ENCODE results near the gene AHNAK.

The AHNAK gene

DNA sequence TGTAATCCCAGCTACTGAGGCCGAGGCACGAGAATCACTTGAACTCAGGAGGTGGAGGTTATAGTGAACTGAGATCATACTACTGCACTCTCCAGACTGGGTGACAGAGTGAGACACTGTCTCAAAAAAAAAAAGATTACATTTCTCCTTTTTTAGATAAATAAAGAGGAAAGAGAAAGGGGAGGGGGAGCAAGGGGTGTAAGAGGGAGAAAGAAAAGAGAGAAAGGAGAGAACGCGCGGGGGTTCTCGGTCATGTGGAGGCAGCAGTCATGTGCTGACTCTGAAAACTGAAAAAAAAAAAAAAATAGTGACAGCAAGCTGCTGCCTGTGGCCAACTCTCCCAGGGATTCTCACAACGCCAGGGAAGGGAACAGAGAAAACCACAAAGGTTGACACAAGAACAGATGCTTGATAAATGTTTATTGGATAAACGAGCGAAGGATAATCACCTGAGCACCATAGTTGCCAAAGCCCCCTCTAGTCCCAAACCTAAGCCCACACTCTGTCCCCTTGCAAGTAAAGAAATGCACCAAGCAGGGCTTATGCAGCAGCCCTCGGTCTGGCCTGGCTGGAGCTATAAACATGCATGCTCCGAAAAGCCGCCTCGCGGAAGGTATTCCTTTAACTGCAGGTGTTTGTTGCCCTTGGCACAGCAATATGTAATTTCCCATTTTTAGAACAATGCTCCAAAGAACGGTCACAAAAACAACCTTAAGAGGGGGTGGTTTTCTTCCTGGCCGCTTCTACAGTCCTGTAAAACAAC lies 113.3 kb downstream of the AHNAK start:
- DNase-seq (ENCODE audit: low read depth) = no peak

GRCh38 chr11:62432695-62433094 lies 113.9 kb downstream of the AHNAK start:
- no peak for DNase-seq (ENCODE audit: low read depth)

DNA sequence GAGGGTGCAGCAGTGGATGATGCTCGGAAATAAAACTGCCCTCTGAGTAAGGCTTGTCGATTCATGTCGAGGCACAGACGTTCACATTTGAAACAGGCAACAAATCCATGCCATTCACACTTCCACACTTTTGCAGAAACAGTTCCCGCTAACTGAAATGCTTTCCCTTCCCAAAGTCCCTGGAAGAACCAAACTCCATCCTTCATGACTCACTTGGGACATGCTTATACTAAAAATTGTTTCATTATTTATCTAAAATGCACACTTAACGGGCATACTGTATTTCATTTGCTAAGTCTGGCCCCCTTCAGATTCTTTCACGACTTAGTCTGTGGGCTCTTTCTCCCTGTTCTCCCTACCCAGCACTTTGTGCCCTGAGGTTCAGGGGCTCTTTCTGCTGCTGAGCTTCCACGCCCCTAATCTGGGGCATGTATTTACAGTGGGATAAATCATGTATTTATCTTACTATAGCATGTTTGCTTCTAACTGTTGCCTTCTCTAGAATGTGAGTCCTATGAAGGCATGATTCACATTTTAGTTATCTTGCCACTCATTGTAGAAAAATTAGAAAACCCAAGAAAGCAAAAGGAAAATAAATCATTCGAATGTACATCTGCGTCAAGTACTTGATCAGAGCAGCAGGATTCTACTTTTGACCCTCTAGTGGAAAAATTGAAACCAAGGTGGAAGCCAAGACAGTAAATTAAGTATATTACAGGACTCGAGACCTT lies 115.3 kb downstream of the AHNAK start:
- DNase-seq (ENCODE audit: low read depth) = peak; percentile 80

- DNase-seq (ENCODE audit: low read depth) = peak; percentile 70
Measured at GRCh38 chr11:62430425-62430824, 116.2 kb downstream of the AHNAK start.

GRCh38 chr11:62428871-62429560 lies 117.6 kb downstream of the AHNAK start:
- DNase-seq (ENCODE audit: low read depth) = no peak

GRCh38 chr11:62427630-62428233 lies 118.9 kb downstream of the AHNAK start:
- DNase-seq (ENCODE audit: low read depth) = no peak

- DNase-seq (ENCODE audit: low read depth) = no peak
Measured at GRCh38 chr11:62423012-62423411, 123.6 kb downstream of the AHNAK start.

DNA sequence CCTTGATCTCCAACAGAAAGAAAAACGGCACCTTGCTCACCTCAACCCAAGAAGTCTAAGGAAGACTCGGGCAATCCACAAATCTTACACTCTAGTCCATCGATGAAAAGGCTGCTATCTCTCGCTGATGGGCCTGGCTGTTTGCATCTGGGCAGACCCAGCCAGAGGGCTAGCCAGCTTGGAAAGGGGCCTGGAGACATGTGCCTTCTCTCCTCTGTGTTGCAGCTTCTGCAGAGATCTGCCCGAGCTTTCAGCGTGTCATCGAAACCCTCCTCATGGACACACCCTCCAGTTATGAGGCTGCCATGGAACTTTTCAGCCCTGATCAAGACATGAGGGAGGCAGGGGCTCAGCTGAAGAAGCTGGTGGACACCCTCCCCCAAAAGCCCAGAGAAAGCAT lies 124.6 kb downstream of the AHNAK start:
- no peak for DNase-seq (ENCODE audit: low read depth)

DNA sequence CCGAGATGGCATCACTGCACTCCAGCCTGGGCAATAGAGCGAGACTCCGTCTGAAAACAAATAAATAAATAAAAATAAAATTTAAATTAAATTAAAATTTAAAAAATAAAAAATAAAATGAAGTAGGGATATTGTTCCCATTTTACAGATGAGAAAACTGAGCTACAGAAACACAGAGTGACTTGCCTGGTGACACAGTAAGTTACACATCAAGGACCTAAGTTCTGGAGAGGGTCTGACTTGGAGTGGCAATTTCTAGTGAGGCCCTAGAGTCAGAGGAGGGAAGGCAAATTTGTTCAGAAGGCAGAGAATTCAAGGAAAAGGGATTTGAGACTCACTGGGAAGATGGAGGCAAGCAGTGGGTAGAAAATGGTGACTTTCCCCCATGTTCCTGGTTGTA lies 125.7 kb downstream of the AHNAK start:
- DNase-seq (ENCODE audit: low read depth) = no peak

DNA sequence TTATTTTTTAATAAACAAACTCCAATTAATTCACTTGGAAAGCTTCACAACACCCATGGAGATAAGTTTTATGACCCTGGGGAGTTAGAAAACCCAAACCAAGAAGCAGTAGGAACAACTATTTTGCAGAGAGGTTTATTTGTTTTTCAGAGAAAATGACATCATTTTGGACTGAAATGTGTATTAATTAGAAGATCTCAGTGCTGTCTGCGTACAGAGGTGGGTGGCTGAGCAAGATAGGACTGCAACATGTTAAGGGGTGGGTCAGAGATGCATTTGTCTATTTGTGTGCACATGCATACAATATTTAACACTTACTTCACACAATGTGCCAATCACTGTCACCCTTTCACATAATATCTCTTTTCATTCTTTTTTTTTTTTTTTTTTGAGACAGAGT lies 126.7 kb downstream of the AHNAK start:
- DNase-seq (ENCODE audit: low read depth) = no peak

DNA sequence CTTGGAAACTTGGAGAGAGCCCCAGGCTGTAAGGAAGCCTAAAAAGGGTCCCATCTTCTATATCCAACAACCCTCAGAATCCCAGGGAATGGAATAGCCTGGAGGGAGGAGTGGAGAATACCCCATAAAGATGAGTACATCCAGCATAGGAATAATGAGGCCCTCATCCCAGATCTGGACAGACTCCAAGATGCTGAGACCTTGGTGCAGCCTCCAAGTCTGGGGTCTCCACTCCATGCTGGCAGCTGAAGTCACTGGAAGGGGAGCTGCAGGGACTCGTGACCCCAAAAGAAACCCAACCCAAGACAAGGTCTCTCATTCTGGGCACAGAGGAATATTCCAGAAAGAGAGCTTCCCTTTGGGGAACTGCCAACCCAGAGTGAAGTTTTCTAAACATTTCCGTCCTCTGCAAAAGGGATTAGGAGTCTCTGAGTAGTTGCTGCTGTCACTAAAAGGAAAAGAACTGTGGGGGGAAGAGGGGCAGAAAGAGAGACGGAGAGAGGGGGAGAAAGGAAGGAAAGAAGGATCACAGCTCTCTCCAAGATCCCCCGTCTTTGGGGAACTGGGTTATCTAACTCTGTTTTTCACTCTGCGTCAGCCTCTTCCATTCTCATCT lies 127.2 kb downstream of the AHNAK start:
- no peak for DNase-seq (ENCODE audit: low read depth)

- DNase-seq (ENCODE audit: low read depth) = no peak
Measured at GRCh38 chr11:62418733-62419132, 127.9 kb downstream of the AHNAK start, which contains the start of gene SCGB1A1. SCGB1A1 (plus strand) TSS chr11:62419033; CDS start chr11:62419096, 63 bp downstream.

- no peak for DNase-seq (ENCODE audit: low read depth)
Measured at GRCh38 chr11:62418136-62418535, 128.5 kb downstream of the AHNAK start.

- no peak for DNase-seq (ENCODE audit: low read depth)
Measured at GRCh38 chr11:62416596-62416995, 130.0 kb downstream of the AHNAK start.

- DNase-seq (ENCODE audit: low read depth) = no peak
Measured at GRCh38 chr11:62413060-62413696, 133.4 kb downstream of the AHNAK start.

- no peak for DNase-seq (ENCODE audit: low read depth)
Measured at GRCh38 chr11:62411524-62411923, 135.1 kb downstream of the AHNAK start.

DNA sequence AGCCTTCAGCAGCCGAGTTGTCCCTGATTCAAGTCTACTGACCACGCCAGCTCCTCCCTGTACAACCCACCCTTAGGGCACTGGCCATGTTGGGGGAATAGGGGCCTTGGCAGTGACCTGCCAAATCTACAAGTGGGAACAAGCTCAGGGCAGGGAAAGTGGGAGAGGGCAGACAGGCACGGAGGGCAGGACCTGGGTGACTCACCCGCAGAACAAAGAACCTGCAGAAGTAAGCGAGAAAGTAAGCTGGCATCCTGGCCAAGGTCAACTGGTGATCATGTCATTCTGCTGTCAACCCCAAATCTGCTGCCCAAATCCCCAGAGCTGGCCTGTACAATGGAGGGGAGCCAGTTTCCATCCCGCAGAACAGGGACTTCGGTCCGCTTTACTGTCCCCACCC lies 135.6 kb downstream of the AHNAK start:
- no peak for DNase-seq (ENCODE audit: low read depth)

- no peak for DNase-seq (ENCODE audit: low read depth)
Measured at GRCh38 chr11:62409831-62410230, 136.8 kb downstream of the AHNAK start.

- no peak for DNase-seq (ENCODE audit: low read depth)
Measured at GRCh38 chr11:62406034-62406433, 140.6 kb downstream of the AHNAK start.

- DNase-seq (ENCODE audit: low read depth) = no peak
Measured at GRCh38 chr11:62404901-62405300, 141.7 kb downstream of the AHNAK start.

GRCh38 chr11:62404435-62404834 lies 142.2 kb downstream of the AHNAK start:
- DNase-seq (ENCODE audit: low read depth) = no peak

Measured in GM04504 (cell line).